Stomach (tissue), 9 donors: ENCODE measurements around the gene COL4A4. TPM values are rescaled to one million over a fixed set of nuclear protein-coding genes. Genes with fewer than 3 reads are reported as not detected.

Source experiments
- DNase-seq, 2 donors: peaks; one replicate each; pipeline versions ENCODE4 v3.0.0 to v3.0.0-alpha.2; 2013 to 2019
- H3K27ac ChIP-seq, 5 donors: fragments of 200-600 bp in 4 of 5; sonication (generic) in 4 of 5; one replicate each; pipeline ENCODE4 v1.5.1; 2013 to 2019; ENCODE audit warnings: mild to moderate bottlenecking in 1 of 5, moderate library complexity in 1 of 5
- H3K27me3 ChIP-seq, 3 donors: fragments of 200-600 bp; sonication (generic); one replicate each; pipeline ENCODE4 v1.5.1; 2017 to 2019; ENCODE audit warnings: mixed run types in 1 of 3
- H3K36me3 ChIP-seq, 4 donors: fragments of 200-600 bp; sonication (generic); 1 replicate in 3 of 4; 2 replicates in 1 of 4; pipeline ENCODE4 v1.5.1; 2016 to 2019
- H3K4me1 ChIP-seq, 4 donors: fragments of 200-600 bp; sonication (generic); one replicate each; pipeline ENCODE4 v1.5.1; 2016 to 2019
- H3K4me3 ChIP-seq, 4 donors: fragments of 200-600 bp; sonication (generic) in 3 of 4; one replicate each; pipeline ENCODE4 v1.5.1; 2016 to 2019; ENCODE audit warnings: mild to moderate bottlenecking in 1 of 4
- H3K9me3 ChIP-seq, 4 donors: fragments of 200-600 bp; sonication (generic); one replicate each; pipeline ENCODE4 v1.5.1; 2016 to 2019
- CTCF ChIP-seq, 7 experiments: fragments of 450-650 bp in 4 of 7; fragments of 200-600 bp in 3 of 7; sonication (generic) in 3 of 7; IDR thresholded peaks; one replicate each; pipeline ENCODE4 v1.5.1; 2016 to 2019; ENCODE audit warnings: antibody characterized with exemption in 7 of 7, control low read depth in 2 of 7, mild to moderate bottlenecking in 1 of 7
- EP300 ChIP-seq: sonication (generic); formaldehyde crosslinking; IDR thresholded peaks from one replicate; pipeline ENCODE4 v1.6.1; 2017; ENCODE audit warnings: antibody characterized with exemption
- POLR2A ChIP-seq, 4 donors: fragments of 450-650 bp; IDR thresholded peaks; one replicate each; pipeline ENCODE4 v1.6.1; 2016; ENCODE audit warnings: antibody characterized with exemption in 4 of 4, control low read depth in 2 of 4, mild to moderate bottlenecking in 1 of 4, moderate library complexity in 1 of 4
- POLR2AphosphoS5 ChIP-seq, 3 donors: sonication (generic); formaldehyde crosslinking; IDR thresholded peaks; one replicate each; pipeline ENCODE4 v1.6.1; 2016; ENCODE audit warnings: antibody characterized with exemption in 3 of 3
- WGBS, 5 donors: extraction: QIAGEN DNeasy Blood & Tissue Kit in 3 of 5; methylation state at CpG; one replicate each; pipeline versions ENCODE4 v1.1.5 to v1.1.7; 2013 to 2018; 5-methylcytosine and 5-hydroxymethylcytosine counted together
- intact Hi-C: fragments of 100-400 bp; cut with DNase I; formaldehyde crosslinking; loops from one replicate; pipeline ENCODE4 v1.15.1; 2023; ENCODE audit warnings: low total_unique reads
- polyA plus RNA-seq, 3 donors: library from polyadenylated mRNA; stranded (reverse); fragments of 200-250 nt; gene quantifications; one replicate each; pipeline ENCODE4 v1.2.3, GENCODE V29; 2013
- total RNA-seq, 5 donors: library from RNA; depleted of rRNA; stranded (reverse); fragments of >200 nt; gene quantifications; one replicate each; pipeline versions ENCODE4 v1.1.0 to v1.2.3, GENCODE V29; 2014 to 2016
- donor health status: healthy with polysubstance abuse.
- donor health status: Bipolar disorder and iron deficiency.
- donor health status: healthy.

COL4A4 gene
- total and polyA plus RNA-seq, 8 donors: 0.15 to 7.6 (median 0.55) TPM; not detected in 1

- Histone ChIP-seq H3K4me1 (peaks cover 0 to 17% (median 9%) of the 10 kb centered on the region in 4 donors), H3K27me3 (no peaks in the 10 kb centered on the region), H3K4me3 (no peak overlapping the region), H3K27ac (no peak overlapping the region), H3K36me3 (no peaks in the 10 kb centered on the region), H3K9me3 (no peaks in the 10 kb centered on the region)
- intact Hi-C loops: loop anchor here (10.0 kb wide), 1 partner anchor 66 kb away; no protein-coding TSS in a partner anchor
- no peak for TF ChIP-seq EP300
- peak in 1 of 3 donors; percentile 18 for TF ChIP-seq POLR2AphosphoS5 (IDR thresholded peaks at IDR 0.05)
- WGBS, 5 donors: 13 to 38% (median 30%) methylated on average over 1 of the region's 1 CpG
- DNase-seq: peak in 1 of 2 donors; percentile 81
Observed at GRCh38 chr2:227038550-227039189, 125.3 kb downstream of the COL4A4 start.

- Histone ChIP-seq H3K36me3 (no peaks in the 10 kb centered on the region), H3K4me3 (no peak overlapping the region), H3K9me3 (no peaks in the 10 kb centered on the region), H3K27me3 (no peaks in the 10 kb centered on the region), H3K27ac (no peak overlapping the region), H3K4me1 (peaks cover 0 to 20% (median 12%) of the 10 kb centered on the region in 4 donors)
- DNase-seq: no peak
- WGBS, 5 donors: 67 to 85% (median 77%) methylated on average over 3 of the region's 3 CpGs
- intact Hi-C loops: loop anchor here (10.0 kb wide), 1 partner anchor 68 kb away; no protein-coding TSS in a partner anchor
- TF ChIP-seq POLR2A (IDR thresholded peaks at IDR 0.05) (no peak), POLR2AphosphoS5 (IDR thresholded peaks at IDR 0.05) (no peak), CTCF (IDR thresholded peaks at IDR 0.05) (no peak), EP300 (no peak)
Observed at GRCh38 chr2:227036527-227036926, 127.5 kb downstream of the COL4A4 start.

GRCh38 chr2:227035711-227036367 is 128.2 kb downstream of the COL4A4 start:
- no peaks in the 10 kb centered on the region for H3K27me3 ChIP-seq
- WGBS, 5 donors: 36 to 57% (median 45%) methylated on average over 7 of the region's 7 CpGs
- H3K4me1 ChIP-seq: peaks cover 0 to 20% (median 12%) of the 10 kb centered on the region in 4 donors
- intact Hi-C loops: loop anchor here (10.0 kb wide), 1 partner anchor 69 kb away; no protein-coding TSS in a partner anchor
- H3K36me3 ChIP-seq: no peaks in the 10 kb centered on the region
- TF ChIP-seq POLR2AphosphoS5 (IDR thresholded peaks at IDR 0.05): no peak
- no peak for TF ChIP-seq CTCF (IDR thresholded peaks at IDR 0.05)
- no peak for TF ChIP-seq EP300
- no peak for TF ChIP-seq POLR2A (IDR thresholded peaks at IDR 0.05)
- H3K4me3 ChIP-seq: no peak overlapping the region
- peak in 1 of 2 donors; percentile 17 for DNase-seq
- H3K27ac ChIP-seq: no peak overlapping the region
- no peaks in the 10 kb centered on the region for H3K9me3 ChIP-seq

GRCh38 chr2:227033471-227034148 is 130.4 kb downstream of the COL4A4 start:
- TF ChIP-seq CTCF (IDR thresholded peaks at IDR 0.05): peak in 5 of 7 experiments; percentile 39 to 60 (median 55)
- TF ChIP-seq POLR2AphosphoS5 (IDR thresholded peaks at IDR 0.05): no peak
- no peak for TF ChIP-seq EP300
- H3K4me1 ChIP-seq: peaks cover 0 to 13% (median 7%) of the 10 kb centered on the region in 4 donors
- intact Hi-C loops: loop anchor here (10.0 kb wide), 1 partner anchor 71 kb away; no protein-coding TSS in a partner anchor
- no peak overlapping the region for H3K4me3 ChIP-seq
- 36 to 55% (median 48%) methylated on average over 16 of the region's 16 CpGs for WGBS, 5 donors
- no peaks in the 10 kb centered on the region for H3K36me3 ChIP-seq
- DNase-seq: peak; percentile 70 to 87
- H3K27me3 ChIP-seq: no peaks in the 10 kb centered on the region
- no peaks in the 10 kb centered on the region for H3K9me3 ChIP-seq
- no peak overlapping the region for H3K27ac ChIP-seq
